DOHH2 (cell line): ENCODE data around the gene SFTPB.

Experiments used
- H3F3A ChIP-seq: fragments of 200-600 bp; sonication (generic), shearing (Covaris generic); 2 replicates; pipeline ENCODE4 v1.6.0; 2016; ENCODE audit warnings: antibody characterized with exemption, mild to moderate bottlenecking; ENCODE audit not compliant: control insufficient read depth, insufficient read depth
- H3K27ac ChIP-seq: fragments of 200-600 bp; sonication (generic); 2 replicates; pipeline ENCODE4 v1.5.1; 2014; ENCODE audit warnings: low read depth, mild to moderate bottlenecking, low read length, moderate library complexity
- H3K27me3 ChIP-seq: fragments of 200-600 bp; sonication (generic); 2 replicates; pipeline ENCODE4 v1.6.1; 2014; ENCODE audit warnings: mild to moderate bottlenecking, low read length, mixed read lengths; ENCODE audit not compliant: control insufficient read depth
- H3K36me3 ChIP-seq: fragments of 200-600 bp; sonication (generic); 2 replicates; pipeline ENCODE4 v1.6.1; 2014; ENCODE audit warnings: mild to moderate bottlenecking, low read length, moderate library complexity, mixed read lengths; ENCODE audit not compliant: control insufficient read depth
- H3K4me1 ChIP-seq: fragments of 200-600 bp; sonication (generic); 2 replicates; pipeline ENCODE4 v1.6.1; 2014; ENCODE audit warnings: mild to moderate bottlenecking, low read length, mixed read lengths; ENCODE audit not compliant: control insufficient read depth
- H3K4me2 ChIP-seq: fragments of 200-600 bp; sonication (generic); 2 replicates; pipeline ENCODE4 v1.6.0; 2014; ENCODE audit warnings: mild to moderate bottlenecking, low read length, moderate library complexity
- H3K4me3 ChIP-seq: fragments of 200-600 bp; sonication (generic); 2 replicates; pipeline ENCODE4 v1.5.1; 2014; ENCODE audit warnings: mild to moderate bottlenecking, low read length, mixed read lengths
- H3K79me2 ChIP-seq: fragments of 200-600 bp; sonication (generic); 2 replicates; pipeline ENCODE4 v1.6.1; 2014; ENCODE audit warnings: mild to moderate bottlenecking, low read length, mixed read lengths; ENCODE audit not compliant: control insufficient read depth
- H3K9me2 ChIP-seq: fragments of 200-600 bp; sonication (generic); replicated peaks from 2 replicates; pipeline ENCODE4 v1.6.1; 2014; ENCODE audit warnings: mild to moderate bottlenecking, low read length, mixed read lengths; ENCODE audit not compliant: control insufficient read depth
- H3K9me3 ChIP-seq: fragments of 200-600 bp; sonication (generic); 2 replicates; pipeline ENCODE4 v1.6.1; 2014; ENCODE audit warnings: antibody characterized with exemption, low read length, mixed read lengths; ENCODE audit not compliant: control insufficient read depth, insufficient read depth
- H4K20me1 ChIP-seq: fragments of 200-600 bp; sonication (generic); 2 replicates; pipeline ENCODE4 v1.6.0; 2014; ENCODE audit warnings: low read depth, mild to moderate bottlenecking, antibody characterized with exemption, low read length, moderate library complexity; ENCODE audit not compliant: control insufficient read depth, insufficient read depth
- EZH2phosphoT487 ChIP-seq: fragments of 200-600 bp; sonication (generic); IDR thresholded peaks from 2 replicates; pipeline ENCODE4 v1.6.1; 2017; ENCODE audit warnings: borderline replicate concordance, mild to moderate bottlenecking, antibody characterized with exemption, low read length, moderate library complexity, mixed read lengths
- TF ChIP-seq, protein P1 (sequence below): fragments of 200-600 bp; sonication (generic); IDR thresholded peaks from one replicate; pipeline ENCODE4 v1.5.1; 2014; ENCODE audit warnings: antibody characterized with exemption, mild to moderate bottlenecking, low read depth, low read length; ENCODE audit not compliant: poor library complexity, severe bottlenecking

SFTPB gene

GRCh38 chr2:85644909-85645308 is 23.1 kb downstream of the SFTPB start:
- Histone ChIP-seq H3K4me3 (no peak overlapping the region), H3K36me3 (peaks cover 96% of the 10 kb centered on the region), H3K27ac (no peak overlapping the region), H3K79me2 (no peaks in the 10 kb centered on the region), H3K27me3 (no peaks in the 10 kb centered on the region), H3F3A (no peaks in the 10 kb centered on the region), H3K9me2 (no peaks in the 10 kb centered on the region), H3K9me3 (no peaks in the 10 kb centered on the region), H4K20me1 (no peaks in the 10 kb centered on the region), H3K4me2 (no peak overlapping the region), H3K4me1 (no peaks in the 10 kb centered on the region)
- no peak for TF ChIP-seq EZH2phosphoT487
- TF ChIP-seq, protein P1, sequence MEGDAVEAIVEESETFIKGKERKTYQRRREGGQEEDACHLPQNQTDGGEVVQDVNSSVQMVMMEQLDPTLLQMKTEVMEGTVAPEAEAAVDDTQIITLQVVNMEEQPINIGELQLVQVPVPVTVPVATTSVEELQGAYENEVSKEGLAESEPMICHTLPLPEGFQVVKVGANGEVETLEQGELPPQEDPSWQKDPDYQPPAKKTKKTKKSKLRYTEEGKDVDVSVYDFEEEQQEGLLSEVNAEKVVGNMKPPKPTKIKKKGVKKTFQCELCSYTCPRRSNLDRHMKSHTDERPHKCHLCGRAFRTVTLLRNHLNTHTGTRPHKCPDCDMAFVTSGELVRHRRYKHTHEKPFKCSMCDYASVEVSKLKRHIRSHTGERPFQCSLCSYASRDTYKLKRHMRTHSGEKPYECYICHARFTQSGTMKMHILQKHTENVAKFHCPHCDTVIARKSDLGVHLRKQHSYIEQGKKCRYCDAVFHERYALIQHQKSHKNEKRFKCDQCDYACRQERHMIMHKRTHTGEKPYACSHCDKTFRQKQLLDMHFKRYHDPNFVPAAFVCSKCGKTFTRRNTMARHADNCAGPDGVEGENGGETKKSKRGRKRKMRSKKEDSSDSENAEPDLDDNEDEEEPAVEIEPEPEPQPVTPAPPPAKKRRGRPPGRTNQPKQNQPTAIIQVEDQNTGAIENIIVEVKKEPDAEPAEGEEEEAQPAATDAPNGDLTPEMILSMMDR, result no peak

- H3K27me3 ChIP-seq, result no peaks in the 10 kb centered on the region
- H4K20me1 ChIP-seq, result 0 out of 2 replicates have a peak, but pooled peaks cover 3% of the 10 kb centered on the region
- H3K4me1 ChIP-seq, result no peaks in the 10 kb centered on the region
- peaks cover 94% of the 10 kb centered on the region for H3K36me3 ChIP-seq
- no peak overlapping the region for H3K27ac ChIP-seq
- H3K79me2 ChIP-seq, result 0 out of 2 replicates have a peak, but pooled peaks cover 1% of the 10 kb centered on the region
- no peaks in the 10 kb centered on the region for H3K9me3 ChIP-seq
- H3K9me2 ChIP-seq, result no peaks in the 10 kb centered on the region
- no peaks in the 10 kb centered on the region for H3F3A ChIP-seq
- H3K4me2 ChIP-seq, result no peak overlapping the region
- no peak for TF ChIP-seq EZH2phosphoT487
- TF ChIP-seq, protein P1, result no peak
- no peak overlapping the region for H3K4me3 ChIP-seq
Measured at GRCh38 chr2:85642725-85643124, 25.3 kb downstream of the SFTPB start.

DNA sequence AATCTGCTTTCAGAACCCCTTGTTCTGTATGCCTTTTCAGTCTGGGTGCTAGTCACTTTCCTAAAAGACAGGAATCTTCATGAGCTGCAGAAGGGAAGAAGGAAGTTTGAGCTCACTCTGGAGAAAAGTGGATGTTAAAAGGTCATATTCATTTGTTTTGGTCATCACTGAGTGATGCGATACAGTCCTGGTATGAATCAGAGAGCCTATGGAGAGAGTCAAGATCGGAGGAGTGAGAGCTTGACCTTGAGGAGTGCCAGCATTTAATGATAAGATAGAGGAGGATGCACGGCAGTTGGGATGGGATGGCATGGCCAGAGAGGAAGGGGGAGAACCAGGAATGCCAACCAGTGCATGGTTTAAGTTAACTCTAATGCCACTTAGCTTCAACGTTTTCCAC is 32.4 kb downstream of the SFTPB start:
- peaks cover 17% of the 10 kb centered on the region for H3F3A ChIP-seq
- H3K4me3 ChIP-seq, result no peak overlapping the region
- TF ChIP-seq EZH2phosphoT487, result no peak
- TF ChIP-seq, protein P1, result no peak
- no peak overlapping the region for H3K4me2 ChIP-seq
- H3K27ac ChIP-seq, result no peak overlapping the region
- H3K9me2 ChIP-seq, result no peaks in the 10 kb centered on the region
- peaks cover 86% of the 10 kb centered on the region for H3K36me3 ChIP-seq
- H3K79me2 ChIP-seq, result peaks cover 20% of the 10 kb centered on the region
- no peaks in the 10 kb centered on the region for H3K9me3 ChIP-seq
- no peaks in the 10 kb centered on the region for H3K4me1 ChIP-seq
- H3K27me3 ChIP-seq, result no peaks in the 10 kb centered on the region
- 0 out of 2 replicates have a peak, but pooled peaks cover 7% of the 10 kb centered on the region for H4K20me1 ChIP-seq
